HAP-1 (cell line): ENCODE results near the gene OPA1.

Source experiments
- DNase-seq, 2 experiments: peaks; one replicate each; pipeline ENCODE4 v3.0.0-alpha.2; 2016 to 2020; ENCODE audit warnings: low spot score in 2 of 2
- H3K27me3 ChIP-seq: fragments of 250-450 bp; sonication (Bioruptor Pico); 2 replicates; pipeline ENCODE4 v1.5.1; 2020; ENCODE audit warnings: low read depth, mild to moderate bottlenecking, moderate library complexity
- H3K36me3 ChIP-seq: fragments of 250-450 bp; sonication (Bioruptor Pico); replicated peaks from 2 replicates; pipeline ENCODE4 v1.5.1; 2020; ENCODE audit warnings: mild to moderate bottlenecking
- H3K4me1 ChIP-seq: fragments of 250-450 bp; sonication (Bioruptor Pico); 2 replicates; pipeline ENCODE4 v1.5.1; 2020; ENCODE audit warnings: mild to moderate bottlenecking
- H3K4me3 ChIP-seq: fragments of 250-450 bp; sonication (Bioruptor Pico); 2 replicates; pipeline ENCODE4 v1.5.1; 2020; ENCODE audit warnings: mild to moderate bottlenecking, moderate library complexity
- H3K9me3 ChIP-seq: fragments of 250-450 bp; sonication (Bioruptor Pico); 2 replicates; pipeline ENCODE4 v1.5.1; 2020; ENCODE audit warnings: mild to moderate bottlenecking, moderate library complexity
- in situ Hi-C: fragments of 300-500 bp; cut with MboI; formaldehyde crosslinking; loops from 3 replicates; pipeline ENCODE4 v1.14.3; 2020; ENCODE audit warnings: low sequenced_read_pairs, inconsistent platforms, mixed read lengths

OPA1 gene

GRCh38 chr3:193680220-193680619 lies 87.2 kb downstream of the OPA1 start:
- H3K36me3 ChIP-seq: peaks cover 3% of the 10 kb centered on the region; the same call in 1 of the 2 replicates
- no peaks in the 10 kb centered on the region for H3K27me3 ChIP-seq
- peaks cover 2% of the 10 kb centered on the region for H3K4me1 ChIP-seq
- H3K9me3 ChIP-seq: no peaks in the 10 kb centered on the region
- DNase-seq: peak in 1 of 2 experiments; percentile 20
- no peak overlapping the region for H3K4me3 ChIP-seq
- in situ Hi-C loops: no loop called here

DNA sequence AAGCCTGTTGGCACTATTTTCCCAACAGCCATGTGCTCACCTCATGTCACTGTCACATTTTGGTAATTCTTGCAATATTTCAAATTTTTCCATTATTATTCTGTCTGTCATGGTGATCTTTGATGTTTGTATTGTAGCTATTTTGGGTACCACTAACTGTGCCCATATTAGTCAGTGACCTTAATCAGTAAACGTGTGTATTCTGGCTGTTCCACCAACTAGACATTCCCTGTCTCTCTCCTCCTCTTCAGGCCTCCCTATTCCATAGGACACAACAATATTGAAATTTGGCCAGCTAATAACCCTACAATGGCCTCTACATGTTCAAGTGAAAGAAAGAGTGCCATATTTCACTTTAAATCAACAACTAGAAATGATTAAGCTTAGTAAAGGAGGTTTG lies 88.6 kb downstream of the OPA1 start:
- Histone ChIP-seq H3K27me3 (no peaks in the 10 kb centered on the region), H3K36me3 (peaks cover 3% of the 10 kb centered on the region; the same call in 1 of the 2 replicates), H3K9me3 (no peaks in the 10 kb centered on the region), H3K4me3 (no peak overlapping the region), H3K4me1 (peaks cover 12% of the 10 kb centered on the region)
- no peak for DNase-seq
- in situ Hi-C loops: no loop called here

- H3K9me3 ChIP-seq: no peaks in the 10 kb centered on the region
- in situ Hi-C loops: no loop called here
- no peaks in the 10 kb centered on the region for H3K27me3 ChIP-seq
- H3K4me1 ChIP-seq: peaks cover 16% of the 10 kb centered on the region
- DNase-seq: peak; percentile 43 to 98
- H3K36me3 ChIP-seq: no peaks in the 10 kb centered on the region
- no peak overlapping the region for H3K4me3 ChIP-seq
Observed at GRCh38 chr3:193686665-193687483, 93.9 kb downstream of the OPA1 start.

DNA sequence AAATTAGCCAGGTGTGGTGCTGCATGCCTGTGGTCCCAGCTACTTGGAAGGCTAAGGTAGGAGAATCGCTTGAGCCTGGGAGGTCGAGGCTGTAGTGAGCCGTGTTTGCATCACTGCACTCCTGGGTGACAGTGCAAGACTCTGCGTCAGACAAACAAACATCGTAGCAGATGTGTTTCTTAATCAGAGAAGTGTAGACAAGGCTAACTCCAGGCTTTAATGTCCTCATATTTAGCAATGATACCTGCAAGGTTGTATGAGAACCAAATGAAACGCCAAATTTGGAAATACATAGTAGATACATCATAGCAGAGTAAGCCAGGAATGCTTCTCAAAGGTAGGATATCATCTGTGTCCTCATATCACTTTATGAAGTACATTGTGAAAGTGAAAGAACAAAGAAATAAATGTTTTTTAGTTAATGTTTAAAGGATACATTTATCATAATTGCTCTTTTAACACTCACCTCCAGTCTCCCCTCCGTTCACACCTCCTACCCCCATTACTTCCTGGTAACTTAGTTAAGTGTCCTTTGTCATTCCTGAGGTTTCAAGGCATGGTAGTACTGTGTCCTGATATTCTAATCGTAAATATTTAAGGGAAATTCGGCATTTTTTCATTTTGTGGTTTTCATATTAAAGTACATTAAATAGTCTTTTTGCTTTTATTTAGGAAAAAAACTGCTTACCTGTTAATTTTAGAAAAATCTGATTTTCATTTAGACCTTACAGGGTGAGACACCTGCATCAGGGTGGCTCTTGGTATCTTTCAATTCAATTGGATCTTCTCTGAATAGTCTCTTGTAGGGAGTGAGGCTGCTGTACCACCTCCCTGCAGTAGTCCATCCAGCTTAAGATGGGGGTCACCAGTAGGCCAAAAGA lies 96.1 kb downstream of the OPA1 start:
- no peak for DNase-seq
- Histone ChIP-seq H3K36me3 (peaks cover 4% of the 10 kb centered on the region; the same call in 1 of the 2 replicates), H3K4me1 (peaks cover 16% of the 10 kb centered on the region), H3K4me3 (no peak overlapping the region), H3K9me3 (no peaks in the 10 kb centered on the region), H3K27me3 (no peaks in the 10 kb centered on the region)
- in situ Hi-C loops: no loop called here

DNA sequence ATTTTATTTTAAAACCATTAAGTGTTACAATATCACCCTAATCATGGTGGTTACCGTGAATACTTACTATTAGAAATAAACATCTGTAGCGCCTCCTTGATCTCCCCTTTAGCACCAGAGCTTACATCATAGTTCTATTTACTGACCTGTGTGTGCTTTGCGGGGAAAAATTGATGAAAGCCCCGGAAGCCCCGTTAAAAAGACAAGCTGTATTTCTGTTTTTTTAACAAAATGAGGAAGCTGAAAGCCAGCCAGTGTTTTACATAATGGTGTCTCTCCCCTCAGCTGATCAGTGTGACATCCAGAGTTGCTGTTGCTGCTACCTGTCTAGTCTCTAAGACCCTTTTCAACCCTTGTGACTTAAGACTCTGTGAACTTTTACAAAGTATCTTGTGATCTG lies 100.8 kb downstream of the OPA1 start:
- no peak for DNase-seq
- in situ Hi-C loops: no loop called here
- no peaks in the 10 kb centered on the region for H3K27me3 ChIP-seq
- H3K9me3 ChIP-seq: no peaks in the 10 kb centered on the region
- H3K36me3 ChIP-seq: peaks cover 13% of the 10 kb centered on the region
- H3K4me3 ChIP-seq: no peak overlapping the region
- no peaks in the 10 kb centered on the region for H3K4me1 ChIP-seq

GRCh38 chr3:193701953-193702635 lies 109.1 kb downstream of the OPA1 start:
- Histone ChIP-seq H3K36me3 (no peaks in the 10 kb centered on the region; the same call in 1 of the 2 replicates), H3K27me3 (no peaks in the 10 kb centered on the region), H3K9me3 (no peaks in the 10 kb centered on the region), H3K4me3 (no peak overlapping the region), H3K4me1 (no peaks in the 10 kb centered on the region; the same call in 1 of the 2 replicates)
- in situ Hi-C loops: no loop called here
- peak in 1 of 2 experiments; percentile 41 for DNase-seq

DNA sequence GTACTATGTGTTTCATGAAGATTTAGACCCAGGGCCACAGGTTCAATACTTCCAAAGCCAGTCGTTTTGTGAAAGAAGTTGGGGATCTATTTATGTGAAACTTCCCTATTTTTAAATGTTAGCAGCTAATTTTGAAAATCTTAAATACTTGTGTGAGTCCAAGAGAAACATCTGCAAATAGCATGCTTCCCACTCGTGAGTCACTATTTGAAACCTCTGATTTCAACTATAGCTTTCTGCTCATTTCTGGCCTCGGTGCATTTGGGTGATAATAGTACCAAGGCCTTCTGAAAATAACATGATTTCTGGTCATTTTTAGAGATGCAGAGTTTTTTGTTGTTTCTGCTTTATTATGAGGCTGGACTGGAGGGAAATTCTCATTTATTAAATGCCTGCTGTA lies 110.0 kb downstream of the OPA1 start:
- H3K9me3 ChIP-seq: no peaks in the 10 kb centered on the region
- H3K36me3 ChIP-seq: no peaks in the 10 kb centered on the region; the same call in 1 of the 2 replicates
- DNase-seq: no peak
- in situ Hi-C loops: no loop called here
- H3K4me3 ChIP-seq: no peak overlapping the region
- no peaks in the 10 kb centered on the region; the same call in 1 of the 2 replicates for H3K4me1 ChIP-seq
- H3K27me3 ChIP-seq: no peaks in the 10 kb centered on the region

- Histone ChIP-seq H3K36me3 (no peaks in the 10 kb centered on the region; the same call in 1 of the 2 replicates), H3K27me3 (no peaks in the 10 kb centered on the region), H3K4me3 (no peak overlapping the region), H3K4me1 (no peaks in the 10 kb centered on the region; the same call in 1 of the 2 replicates), H3K9me3 (no peaks in the 10 kb centered on the region)
- in situ Hi-C loops: no loop called here
- DNase-seq: no peak
Observed at GRCh38 chr3:193704431-193704830, 111.4 kb downstream of the OPA1 start.

DNA sequence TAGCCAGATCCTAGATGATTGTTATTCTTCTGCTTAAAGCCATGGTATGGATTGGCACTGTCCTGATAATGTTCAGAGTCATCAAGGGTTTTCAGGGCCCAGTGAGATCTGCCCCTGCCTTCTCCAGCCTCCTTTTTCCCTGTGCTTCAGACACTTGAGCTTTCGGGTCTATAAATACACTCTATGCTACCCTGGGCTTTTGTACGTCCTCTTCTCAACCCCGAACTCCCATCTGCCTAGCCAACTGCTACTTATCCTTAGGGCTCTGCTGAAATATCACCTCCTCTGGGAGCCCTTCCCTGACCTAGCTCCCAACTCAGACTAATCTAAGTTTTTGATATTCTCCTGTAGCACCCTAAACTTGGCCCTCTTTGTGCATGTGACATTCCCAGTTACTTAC lies 115.3 kb downstream of the OPA1 start:
- H3K36me3 ChIP-seq: no peaks in the 10 kb centered on the region
- H3K4me3 ChIP-seq: no peak overlapping the region
- no peak for DNase-seq
- H3K4me1 ChIP-seq: peaks cover 6% of the 10 kb centered on the region; the same call in 1 of the 2 replicates
- H3K27me3 ChIP-seq: no peaks in the 10 kb centered on the region
- H3K9me3 ChIP-seq: no peaks in the 10 kb centered on the region
- in situ Hi-C loops: no loop called here

- Histone ChIP-seq H3K4me1 (peaks cover 6% of the 10 kb centered on the region; the same call in 1 of the 2 replicates), H3K9me3 (peaks cover 15% of the 10 kb centered on the region)
- DNase-seq: peak in 1 of 2 experiments; percentile 15
Observed at GRCh38 chr3:193710286-193711165, 117.5 kb downstream of the OPA1 start.

GRCh38 chr3:193711166-193711485 lies 118.1 kb downstream of the OPA1 start:
- peaks cover 6% of the 10 kb centered on the region; the same call in 1 of the 2 replicates for H3K4me1 ChIP-seq
- no peaks in the 10 kb centered on the region for H3K36me3 ChIP-seq
- in situ Hi-C loops: no loop called here
- H3K27me3 ChIP-seq: no peaks in the 10 kb centered on the region
- H3K4me3 ChIP-seq: no peak overlapping the region
- peaks cover 19% of the 10 kb centered on the region for H3K9me3 ChIP-seq
- DNase-seq: peak in 1 of 2 experiments; percentile 52

More at GRCh38 chr3:193710286-193711165, 117.5 kb downstream of the OPA1 start:
- H3K4me3 ChIP-seq: no peak overlapping the region
- no peaks in the 10 kb centered on the region for H3K27me3 ChIP-seq
- no peaks in the 10 kb centered on the region for H3K36me3 ChIP-seq
- in situ Hi-C loops: no loop called here

DNA sequence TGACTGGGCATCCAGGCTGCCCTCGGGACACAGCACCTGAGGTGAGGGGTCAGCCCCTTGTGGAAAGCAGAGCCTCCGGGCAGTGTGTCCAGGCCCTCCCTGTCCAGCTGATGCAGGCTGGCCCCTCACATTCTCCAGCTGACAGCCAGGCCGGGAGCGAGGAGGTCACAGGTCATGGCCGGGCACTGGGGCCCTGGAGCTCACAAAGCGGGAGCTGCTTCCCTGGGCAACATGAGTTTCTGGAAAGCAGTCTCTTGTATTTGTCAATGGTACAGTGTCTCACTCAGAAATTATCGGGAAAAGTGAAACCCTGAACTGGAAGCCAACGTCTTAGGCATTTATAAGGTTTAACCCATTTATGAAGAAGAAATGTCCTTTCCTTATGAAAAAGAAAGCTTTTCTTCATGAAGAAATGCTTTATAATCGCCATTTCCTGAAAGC lies 118.5 kb downstream of the OPA1 start:
- in situ Hi-C loops: no loop called here
- no peak overlapping the region for H3K4me3 ChIP-seq
- no peaks in the 10 kb centered on the region for H3K36me3 ChIP-seq
- H3K27me3 ChIP-seq: no peaks in the 10 kb centered on the region
- H3K4me1 ChIP-seq: peaks cover 6% of the 10 kb centered on the region; the same call in 1 of the 2 replicates
- peaks cover 19% of the 10 kb centered on the region for H3K9me3 ChIP-seq
- DNase-seq: no peak
